ENCODE measurements around the gene COBL.

COBL gene

DNA sequence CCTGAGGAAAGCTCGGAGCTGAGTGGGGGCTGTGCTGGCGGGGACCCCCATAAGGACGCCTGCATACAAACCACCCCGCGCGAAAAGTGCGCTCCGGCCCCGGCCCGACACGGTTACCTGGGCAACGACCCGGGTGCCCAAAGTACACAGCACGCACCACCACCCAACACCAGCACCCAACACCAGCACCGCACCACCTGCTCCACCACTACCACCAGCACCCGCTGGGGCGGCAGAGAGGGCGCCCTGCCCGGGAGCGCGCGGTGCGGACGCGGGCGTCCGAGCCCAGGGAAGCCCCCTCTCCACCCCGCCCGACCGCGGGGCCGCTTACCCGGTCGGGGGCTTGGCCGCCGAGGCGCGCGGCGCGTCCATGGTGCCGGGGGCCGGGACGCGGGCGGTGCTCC, 345 bp downstream of the COBL start:
- TF ChIP-seq, protein P1, sequence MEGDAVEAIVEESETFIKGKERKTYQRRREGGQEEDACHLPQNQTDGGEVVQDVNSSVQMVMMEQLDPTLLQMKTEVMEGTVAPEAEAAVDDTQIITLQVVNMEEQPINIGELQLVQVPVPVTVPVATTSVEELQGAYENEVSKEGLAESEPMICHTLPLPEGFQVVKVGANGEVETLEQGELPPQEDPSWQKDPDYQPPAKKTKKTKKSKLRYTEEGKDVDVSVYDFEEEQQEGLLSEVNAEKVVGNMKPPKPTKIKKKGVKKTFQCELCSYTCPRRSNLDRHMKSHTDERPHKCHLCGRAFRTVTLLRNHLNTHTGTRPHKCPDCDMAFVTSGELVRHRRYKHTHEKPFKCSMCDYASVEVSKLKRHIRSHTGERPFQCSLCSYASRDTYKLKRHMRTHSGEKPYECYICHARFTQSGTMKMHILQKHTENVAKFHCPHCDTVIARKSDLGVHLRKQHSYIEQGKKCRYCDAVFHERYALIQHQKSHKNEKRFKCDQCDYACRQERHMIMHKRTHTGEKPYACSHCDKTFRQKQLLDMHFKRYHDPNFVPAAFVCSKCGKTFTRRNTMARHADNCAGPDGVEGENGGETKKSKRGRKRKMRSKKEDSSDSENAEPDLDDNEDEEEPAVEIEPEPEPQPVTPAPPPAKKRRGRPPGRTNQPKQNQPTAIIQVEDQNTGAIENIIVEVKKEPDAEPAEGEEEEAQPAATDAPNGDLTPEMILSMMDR (IDR thresholded peaks at IDR 0.05; ENCODE audit: unreplicated experiment in 3 of 3), result peak in 1 of 3 experiments; percentile 14
- H3K4me3 Mint-ChIP-seq, result peak overlapping the region; percentile 91 to 98 (median 97)
- H3K9me3 Mint-ChIP-seq, result no peaks in the 10 kb centered on the region
- peaks cover 29% of the 10 kb centered on the region for H3K4me1 Mint-ChIP-seq
- H3K27ac Mint-ChIP-seq, result no peak overlapping the region
- no peaks in the 10 kb centered on the region for H3K36me3 Mint-ChIP-seq (ENCODE audit: low read depth)
- H3K27me3 Mint-ChIP-seq (ENCODE audit: low read depth), result peaks cover 76% of the 10 kb centered on the region

DNA sequence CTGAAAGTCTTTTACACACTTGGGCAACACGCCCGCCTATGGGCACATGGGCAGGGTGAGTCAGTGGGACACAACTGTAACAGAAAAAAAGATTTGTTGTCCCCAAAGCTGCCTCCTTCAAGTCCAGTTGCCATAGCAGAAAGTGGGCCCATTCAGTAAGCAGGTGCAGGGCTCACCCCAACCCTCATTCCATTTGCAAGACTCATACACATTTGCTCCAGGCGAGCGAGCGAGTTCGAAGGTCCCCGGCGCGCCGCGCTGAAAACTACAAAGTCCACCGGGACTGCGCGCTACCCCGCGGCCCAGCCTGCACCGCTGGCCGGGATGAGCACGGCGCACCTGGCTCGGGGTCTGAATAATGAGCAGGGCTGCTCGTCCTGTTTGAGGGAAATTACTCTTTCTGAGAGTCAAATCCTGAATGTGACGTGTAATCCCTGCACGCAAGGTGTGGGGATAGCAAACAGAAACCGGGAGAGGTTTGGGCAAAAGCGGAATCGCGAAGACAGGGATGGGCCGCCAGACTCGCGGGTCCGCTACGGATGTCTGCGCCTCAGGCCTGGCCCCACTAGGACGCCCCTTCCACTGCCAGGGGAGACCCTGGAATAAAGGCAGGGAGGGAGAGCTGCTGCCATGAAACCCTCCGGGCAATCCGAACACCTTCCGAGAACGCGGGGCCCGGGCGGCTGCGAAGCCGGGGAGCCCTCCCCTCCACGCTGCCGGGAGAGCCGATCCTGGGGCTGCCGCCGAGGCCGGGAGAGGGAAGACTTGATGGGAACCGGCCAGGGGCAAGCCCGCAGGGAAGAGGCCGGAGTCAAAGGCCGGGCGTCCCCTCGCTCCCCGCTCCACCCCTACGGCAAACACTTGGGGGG, 982 bp downstream of the COBL start:
- H3K4me1 Mint-ChIP-seq, result peaks cover 29% of the 10 kb centered on the region
- H3K9me3 Mint-ChIP-seq, result no peaks in the 10 kb centered on the region
- H3K36me3 Mint-ChIP-seq (ENCODE audit: low read depth), result no peaks in the 10 kb centered on the region
- peak overlapping the region; percentile 20 to 93 (median 91) for H3K27ac Mint-ChIP-seq
- H3K4me3 Mint-ChIP-seq, result peak overlapping the region; percentile 91 to 98 (median 97)
- peaks cover 71% of the 10 kb centered on the region for H3K27me3 Mint-ChIP-seq (ENCODE audit: low read depth)
- TF ChIP-seq, protein P1 (IDR thresholded peaks at IDR 0.05; ENCODE audit: unreplicated experiment in 3 of 3), result no peak

DNA sequence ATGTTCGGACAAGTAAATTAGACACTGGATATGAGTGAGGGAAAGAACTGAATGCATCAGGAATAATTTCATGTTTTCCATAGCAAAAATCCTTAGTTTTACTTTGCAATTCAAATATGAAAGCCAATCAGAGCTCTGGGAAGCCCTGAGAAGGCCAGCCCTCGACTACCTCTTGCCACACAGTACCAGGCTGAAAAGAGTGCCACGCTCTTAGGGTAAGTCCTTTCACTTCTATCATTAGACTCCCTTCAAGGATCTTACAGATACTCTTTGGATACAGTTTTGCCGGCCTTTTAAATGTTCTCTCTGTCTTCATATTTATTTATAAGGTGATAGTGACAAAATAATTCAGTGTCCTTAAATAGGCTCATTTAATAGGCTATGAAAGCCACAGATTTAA, 1.9 kb downstream of the COBL start:
- TF ChIP-seq, protein P1 (IDR thresholded peaks at IDR 0.05; ENCODE audit: unreplicated experiment in 3 of 3), result no peak
- peaks cover 64% of the 10 kb centered on the region for H3K27me3 Mint-ChIP-seq (ENCODE audit: low read depth)
- H3K4me1 Mint-ChIP-seq, result peaks cover 30% of the 10 kb centered on the region
- peak overlapping the region; percentile 0 to 93 (median 20) for H3K27ac Mint-ChIP-seq
- H3K4me3 Mint-ChIP-seq, result peak overlapping the region; percentile 91 to 98 (median 97)
- H3K36me3 Mint-ChIP-seq (ENCODE audit: low read depth), result no peaks in the 10 kb centered on the region
- H3K9me3 Mint-ChIP-seq, result no peaks in the 10 kb centered on the region

DNA sequence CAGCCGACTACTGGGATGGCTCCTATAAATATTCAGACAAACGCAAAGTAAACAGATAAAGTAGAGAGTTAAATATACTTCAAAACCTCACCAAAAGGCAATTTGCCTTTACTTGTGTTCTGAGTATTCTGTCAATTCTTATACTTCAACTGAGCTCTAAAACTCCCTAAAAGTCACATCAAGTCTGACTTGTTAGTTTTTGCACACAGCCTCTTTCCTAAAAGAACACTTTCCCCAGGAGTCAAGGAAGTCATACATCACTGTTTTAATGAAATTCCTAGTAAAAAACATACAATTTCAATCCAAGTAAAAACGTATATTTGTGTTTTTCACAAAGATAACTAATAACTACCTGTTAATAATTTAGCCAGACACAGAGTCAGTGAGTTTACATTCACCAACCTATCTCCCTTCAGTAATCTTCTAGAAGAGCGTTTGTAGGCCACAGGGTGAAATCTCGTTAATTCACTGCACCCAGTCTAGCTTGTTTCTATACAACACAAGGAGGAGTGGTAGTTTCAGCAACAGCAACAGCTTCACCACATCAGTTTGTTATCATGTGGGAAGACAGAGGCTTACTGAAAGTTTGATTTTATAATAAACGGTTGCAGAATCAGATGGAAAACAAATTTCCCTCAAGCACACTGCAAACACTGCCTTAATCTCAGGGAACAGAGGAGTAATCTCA, 2.7 kb downstream of the COBL start:
- Mint-ChIP-seq H3K9me3 (no peaks in the 10 kb centered on the region), H3K4me1 (peaks cover 37% of the 10 kb centered on the region), H3K36me3 (ENCODE audit: low read depth) (no peaks in the 10 kb centered on the region), H3K27me3 (ENCODE audit: low read depth) (peaks cover 66% of the 10 kb centered on the region), H3K27ac (peak overlapping the region in 1 of 3 experiments; percentile 93), H3K4me3 (peak overlapping the region; percentile 70 to 98 (median 97))
- TF ChIP-seq, protein P1 (IDR thresholded peaks at IDR 0.05; ENCODE audit: unreplicated experiment in 3 of 3), result no peak

DNA sequence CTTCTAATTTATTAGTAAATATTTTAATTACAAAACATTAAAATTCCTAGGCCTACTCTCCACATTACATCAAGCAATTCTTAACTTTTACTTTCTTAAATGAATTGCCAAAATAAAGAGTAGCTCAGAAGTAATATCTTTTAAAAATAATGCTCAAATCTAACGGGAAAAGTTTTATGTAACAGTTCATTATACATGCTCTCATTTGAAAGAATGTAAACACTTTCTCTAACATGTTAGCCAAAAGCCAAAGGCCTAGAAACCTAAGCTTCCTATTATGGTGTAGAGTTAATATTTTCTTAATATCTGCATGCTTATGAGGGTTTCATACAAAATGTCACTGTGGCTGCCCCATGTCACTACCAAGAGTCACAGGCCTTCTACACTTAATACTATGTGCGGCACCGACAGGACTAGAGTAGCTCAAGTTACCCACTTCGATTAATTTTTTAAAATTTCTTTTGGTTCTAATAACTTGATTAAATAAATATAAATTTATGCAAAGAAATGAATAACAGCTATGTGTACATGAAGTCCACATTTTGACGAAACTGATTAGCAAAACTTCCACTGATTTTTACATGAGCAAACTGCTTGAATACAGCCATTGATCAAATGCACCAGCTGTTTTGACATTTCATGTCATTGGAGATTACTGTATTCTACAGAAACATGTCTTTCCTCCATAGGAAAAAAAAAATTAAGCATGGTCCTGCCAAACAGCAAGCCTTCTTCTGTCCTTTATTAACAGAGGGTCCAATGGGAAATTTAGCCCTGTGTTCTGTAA, 3.5 kb downstream of the COBL start:
- Mint-ChIP-seq H3K27ac (peak overlapping the region in 1 of 3 experiments; percentile 93), H3K9me3 (no peaks in the 10 kb centered on the region), H3K4me3 (peak overlapping the region in 1 of 3 experiments; percentile 98), H3K4me1 (peaks cover 45% of the 10 kb centered on the region), H3K36me3 (ENCODE audit: low read depth) (no peaks in the 10 kb centered on the region), H3K27me3 (ENCODE audit: low read depth) (peaks cover 66% of the 10 kb centered on the region)
- TF ChIP-seq, protein P1 (IDR thresholded peaks at IDR 0.05; ENCODE audit: unreplicated experiment in 3 of 3), result no peak
